Activated T-helper 1 cell treated with anti-CD3 and anti-CD28 coated beads, Interleukin-2, amount 50 U/mL, for 16 hours (primary cell): ENCODE data around the gene SGK1.
"Not testable (repeated sequence)": the region's sequence is repeated elsewhere in the genome, so short reads cannot be mapped to it uniquely, and the experiment has no call there.

Source experiments
- DNase-seq, 2 donors: peaks; one replicate each; pipeline ENCODE4 v3.0.0-alpha.2; 2020; ENCODE audit warnings: low read depth in 1 of 2, low spot score in 1 of 2

Gene SGK1

GRCh38 chr6:134328138-134328537 lies 10.2 kb upstream of the SGK1 start:
- DNase-seq: no peak

GRCh38 chr6:134326192-134326591 lies 8.3 kb upstream of the SGK1 start:
- not testable (repeated sequence) for DNase-seq

GRCh38 chr6:134324766-134325165 lies 6.9 kb upstream of the SGK1 start:
- DNase-seq: no peak

- no peak for DNase-seq
Measured at GRCh38 chr6:134324141-134324540, 6.2 kb upstream of the SGK1 start.

GRCh38 chr6:134323698-134324097 lies 5.8 kb upstream of the SGK1 start:
- DNase-seq: no peak

GRCh38 chr6:134323294-134323693 lies 5.4 kb upstream of the SGK1 start:
- no peak for DNase-seq

GRCh38 chr6:134322216-134322615 lies 4.3 kb upstream of the SGK1 start:
- no peak for DNase-seq

GRCh38 chr6:134321246-134321645 lies 3.3 kb upstream of the SGK1 start:
- DNase-seq: no peak

GRCh38 chr6:134319686-134320085 lies 1.8 kb upstream of the SGK1 start:
- not testable (repeated sequence) for DNase-seq

GRCh38 chr6:134318974-134319281 lies 1.0 kb upstream of the SGK1 start:
- no peak for DNase-seq

GRCh38 chr6:134318236-134318973 lies 493 bp upstream of the SGK1 start:
- no peak for DNase-seq

GRCh38 chr6:134316733-134317431 lies 1.0 kb downstream of the SGK1 start:
- no peak for DNase-seq

- DNase-seq: no peak
Measured at GRCh38 chr6:134315974-134316441, 1.9 kb downstream of the SGK1 start.

GRCh38 chr6:134315189-134315588 lies 2.7 kb downstream of the SGK1 start:
- DNase-seq: no peak

GRCh38 chr6:134314006-134314821 lies 3.7 kb downstream of the SGK1 start:
- no peak for DNase-seq

- no peak for DNase-seq
Measured at GRCh38 chr6:134312038-134312660, 5.8 kb downstream of the SGK1 start.

GRCh38 chr6:134310817-134311216 lies 7.1 kb downstream of the SGK1 start:
- no peak for DNase-seq

GRCh38 chr6:134309983-134310605 lies 7.8 kb downstream of the SGK1 start:
- no peak for DNase-seq

GRCh38 chr6:134309227-134309626 lies 8.7 kb downstream of the SGK1 start:
- no peak for DNase-seq

- DNase-seq: no peak
Measured at GRCh38 chr6:134308800-134309199, 9.1 kb downstream of the SGK1 start.

- no peak for DNase-seq
Measured at GRCh38 chr6:134307870-134308269, 10.0 kb downstream of the SGK1 start.
